GM18873 (cell line): ENCODE data around the gene AK5.

Experiments
- ATAC-seq: cut with Tn5 transposase; IDR thresholded peaks from one replicate; pipeline ENCODE4 v1.9.1; 2021; ENCODE audit warnings: mild to moderate bottlenecking, moderate library complexity, moderate number of reproducible peaks; ENCODE audit not compliant: unreplicated experiment, low FRiP score

The AK5 gene

GRCh38 chr1:77348549-77348948, 66.7 kb downstream of the AK5 start:
- no peak for ATAC-seq

DNA sequence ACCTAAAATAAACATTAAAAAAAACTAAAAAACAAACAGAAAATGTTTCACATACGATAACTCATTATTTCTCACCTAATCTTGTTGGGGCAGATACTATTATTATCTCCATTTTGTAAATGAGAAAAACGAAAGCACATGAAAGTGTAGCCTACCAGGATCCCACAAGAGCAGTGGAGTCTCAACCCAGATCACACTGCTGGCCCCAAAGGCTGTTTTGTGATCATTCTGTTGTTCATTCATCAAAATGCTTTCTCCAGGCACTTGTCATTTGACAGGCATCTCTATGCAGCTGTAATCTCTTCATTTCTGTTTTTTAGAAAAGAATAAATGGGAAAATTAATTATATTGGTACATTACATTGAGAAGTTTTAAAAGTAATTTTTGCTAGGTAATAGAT, 67.5 kb downstream of the AK5 start:
- no peak for ATAC-seq

DNA sequence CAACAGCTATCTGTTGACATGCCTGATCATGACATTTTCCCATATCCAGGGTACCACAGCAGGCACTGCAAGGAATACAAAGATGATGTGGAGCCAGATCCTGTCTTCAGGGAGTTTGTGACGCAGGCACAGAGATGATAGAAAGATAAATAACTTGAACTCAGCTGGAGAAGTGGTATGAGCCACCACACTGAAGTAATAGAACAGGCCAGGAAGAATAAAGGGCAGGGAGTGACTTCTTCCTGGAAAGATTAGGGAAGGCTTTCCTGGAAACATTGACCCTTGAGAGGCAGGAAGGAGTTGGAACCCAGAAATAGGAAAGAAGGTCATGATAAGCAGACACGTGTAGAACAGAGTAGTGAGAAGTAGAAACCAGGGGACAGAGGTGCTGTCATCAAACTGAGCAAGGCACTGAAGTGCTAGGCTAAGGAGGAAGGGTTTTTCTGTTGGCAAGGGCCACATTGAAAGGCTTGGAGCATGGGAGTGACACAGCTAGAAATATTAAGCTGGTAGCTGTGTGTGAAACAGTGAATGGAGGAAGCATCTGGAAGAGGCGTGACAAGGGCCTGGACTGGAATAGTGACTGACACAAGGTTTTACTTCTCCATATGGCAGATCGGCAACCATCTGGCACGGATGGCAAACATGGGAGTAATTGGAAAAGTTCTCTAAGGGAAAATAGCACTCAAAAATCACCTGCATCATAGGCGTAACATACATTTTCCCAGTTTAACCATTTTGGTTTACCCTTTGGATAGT, 68.4 kb downstream of the AK5 start:
- ATAC-seq: no peak

GRCh38 chr1:77354536-77354935, 72.7 kb downstream of the AK5 start:
- ATAC-seq: no peak

DNA sequence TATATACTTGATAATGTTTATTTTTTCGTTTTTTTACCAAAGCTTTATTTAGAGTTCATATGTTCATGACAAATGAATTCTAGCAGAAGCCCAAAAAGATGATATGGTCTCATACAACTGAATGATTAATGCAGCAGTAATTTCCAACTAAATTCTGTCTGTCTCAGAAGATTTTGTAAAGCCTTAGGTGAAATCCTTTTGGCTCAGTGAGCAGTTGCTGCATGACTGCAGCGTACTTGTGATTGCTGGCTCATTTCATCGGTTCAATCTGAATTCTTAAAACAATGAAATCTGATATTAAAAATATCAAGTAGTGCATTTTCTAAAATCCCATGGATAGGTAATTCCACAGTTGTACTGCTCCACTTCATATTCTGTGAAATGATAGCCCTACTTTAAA, 73.2 kb downstream of the AK5 start:
- ATAC-seq: no peak

- no peak for ATAC-seq
Measured at GRCh38 chr1:77356136-77356535, 74.3 kb downstream of the AK5 start.

DNA sequence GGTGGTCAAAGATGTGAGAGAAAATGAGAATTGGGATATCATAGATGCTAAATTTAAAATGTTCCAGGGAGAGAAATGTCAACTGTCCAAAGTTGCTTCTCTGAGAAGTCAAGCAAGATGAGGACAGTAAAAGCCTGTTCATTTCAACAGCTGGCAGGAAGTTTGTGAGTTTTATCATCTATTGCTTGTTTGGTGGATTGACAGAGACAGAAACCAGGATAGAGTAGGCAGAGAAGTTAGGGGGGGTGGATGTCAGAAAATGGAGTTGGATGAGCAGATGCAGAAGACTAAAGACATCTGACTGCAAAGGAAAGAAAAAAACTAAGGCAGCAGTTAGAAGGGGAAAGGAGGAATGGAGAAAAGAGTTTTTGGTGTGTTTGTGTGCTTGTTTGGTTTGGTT, 78.4 kb downstream of the AK5 start:
- ATAC-seq: no peak

DNA sequence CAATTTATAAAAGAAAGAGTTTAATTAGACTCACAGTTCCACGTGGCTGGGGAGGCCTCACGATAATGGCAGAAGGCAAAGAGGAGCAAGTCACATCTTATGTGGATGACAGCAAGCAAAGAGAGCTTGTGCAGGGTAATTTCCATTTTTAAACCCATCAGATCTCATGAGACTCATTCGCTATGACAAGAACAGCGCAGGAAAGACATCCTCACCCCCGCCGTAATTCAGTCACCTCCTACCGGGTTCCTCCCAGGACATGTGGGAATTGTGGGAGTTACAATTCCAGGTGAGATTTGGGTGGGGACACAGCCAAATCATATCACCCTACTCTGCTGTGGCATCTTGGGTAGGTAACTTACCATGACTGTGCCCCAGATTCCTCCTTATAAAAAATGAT, 79.8 kb downstream of the AK5 start:
- ATAC-seq: no peak

GRCh38 chr1:77370161-77370560, 88.3 kb downstream of the AK5 start:
- no peak for ATAC-seq

DNA sequence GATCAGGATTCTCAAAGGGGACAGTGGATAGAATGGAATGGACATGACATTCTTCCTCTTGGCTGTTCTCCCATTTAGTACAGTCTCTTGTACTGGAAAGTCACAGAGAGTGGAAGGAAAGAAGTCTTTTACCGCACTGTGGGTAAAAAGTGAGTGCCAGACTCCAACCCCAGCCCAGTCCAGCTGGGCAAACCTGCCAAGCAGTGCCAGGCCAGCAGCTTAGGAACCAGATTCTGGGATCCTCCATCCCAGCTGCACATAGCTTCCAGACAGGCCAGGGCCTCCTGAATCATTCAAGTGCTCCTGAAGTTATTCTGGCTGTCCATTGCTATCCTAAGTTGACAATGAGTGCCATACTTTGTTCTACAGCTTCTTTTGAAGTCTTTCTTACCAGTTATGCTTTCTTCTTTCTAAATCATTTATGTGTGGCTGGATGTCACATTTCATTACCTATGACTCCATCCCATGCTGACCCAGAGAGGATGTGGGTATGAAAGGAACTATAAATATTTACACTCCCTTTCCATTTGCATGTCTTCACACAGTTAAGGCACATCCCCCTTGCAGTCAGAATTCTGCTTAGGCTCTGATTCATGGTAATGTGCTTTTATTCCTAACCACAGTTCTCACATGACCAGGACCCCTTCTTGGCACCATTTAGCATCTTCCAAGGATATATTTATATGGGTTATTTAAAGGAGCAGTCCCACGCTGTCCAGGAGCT, 88.9 kb downstream of the AK5 start:
- no peak for ATAC-seq

- ATAC-seq: no peak
Measured at GRCh38 chr1:77371396-77371795, 89.6 kb downstream of the AK5 start.

DNA sequence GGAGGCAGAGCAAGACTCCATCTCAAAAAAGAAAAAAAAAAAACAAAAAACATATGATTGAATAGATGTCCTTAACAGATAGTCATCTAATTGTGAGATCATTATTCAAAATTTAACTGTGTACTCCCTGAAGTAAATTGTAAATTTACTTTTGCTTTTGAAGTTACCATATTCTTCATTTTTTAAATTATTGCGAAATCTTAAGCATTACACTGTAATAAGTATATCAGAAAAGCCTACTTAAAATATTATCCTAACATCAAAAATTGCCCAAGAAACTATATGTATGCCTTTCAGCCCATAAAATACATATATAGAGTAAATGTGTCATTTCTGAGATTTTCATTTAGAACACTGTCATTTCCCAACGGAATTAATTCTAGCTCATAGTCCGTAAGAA, 91.9 kb downstream of the AK5 start:
- ATAC-seq: no peak

DNA sequence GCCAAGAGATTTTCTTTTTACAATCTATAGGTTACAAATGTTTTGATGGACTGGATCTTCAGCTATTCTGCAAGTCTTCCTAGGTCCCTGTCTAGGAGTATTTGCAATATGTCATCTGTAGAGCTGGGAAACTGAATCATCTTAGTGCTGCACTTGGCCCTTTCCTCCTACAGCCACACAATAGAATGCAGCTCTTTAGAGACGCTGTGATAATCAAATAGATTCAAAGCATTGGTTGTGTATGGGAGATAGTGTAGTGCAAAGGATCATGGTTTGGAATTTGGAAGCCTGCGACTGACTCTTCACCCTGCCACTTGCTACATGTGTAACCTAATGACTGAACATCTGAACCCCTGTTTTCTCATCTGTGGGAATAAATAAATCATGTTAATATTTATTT, 93.7 kb downstream of the AK5 start:
- no peak for ATAC-seq

GRCh38 chr1:77375990-77376389, 94.2 kb downstream of the AK5 start:
- ATAC-seq: no peak

GRCh38 chr1:77378723-77379535, 97.1 kb downstream of the AK5 start:
- no peak for ATAC-seq

- no peak for ATAC-seq
Measured at GRCh38 chr1:77382366-77382765, 100.5 kb downstream of the AK5 start.

DNA sequence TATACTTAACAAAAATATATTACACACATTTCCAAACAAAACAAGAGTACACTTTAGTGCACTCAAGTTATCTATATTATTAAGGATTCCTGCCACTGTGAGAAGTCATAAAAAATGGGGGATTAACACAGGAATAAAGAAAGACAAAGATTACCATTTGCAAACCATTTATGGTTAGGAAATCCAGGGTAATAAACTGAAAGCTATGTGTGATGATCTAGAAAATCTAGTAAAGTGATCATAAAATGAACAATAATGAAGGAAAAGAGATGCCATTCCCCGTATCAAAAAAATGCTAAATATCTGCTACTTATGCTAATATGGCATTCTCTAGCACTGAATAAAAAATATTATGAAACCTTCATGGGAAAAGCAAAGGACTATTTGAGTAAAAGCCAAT, 101.4 kb downstream of the AK5 start:
- ATAC-seq: no peak

GRCh38 chr1:77385551-77385950, 103.7 kb downstream of the AK5 start:
- no peak for ATAC-seq

DNA sequence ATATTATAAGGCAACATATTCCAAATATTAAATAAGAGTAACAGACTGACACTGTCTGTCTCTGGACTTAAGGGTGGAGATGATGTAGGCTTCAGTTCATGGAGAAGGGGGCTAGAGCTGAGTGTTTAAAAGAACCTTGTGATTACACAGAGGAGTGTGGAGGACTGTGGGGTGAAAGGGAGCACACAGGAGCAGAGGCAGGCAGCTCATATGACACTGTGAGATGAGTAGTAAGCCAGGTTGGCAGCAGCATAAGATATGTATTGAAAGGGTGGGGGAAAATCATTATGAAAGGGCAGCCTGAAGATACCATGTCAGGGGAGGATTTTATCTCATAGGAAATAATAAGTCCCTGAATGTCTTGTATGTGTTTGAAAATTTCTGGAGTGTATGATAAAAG, 104.5 kb downstream of the AK5 start:
- ATAC-seq: no peak

- no peak for ATAC-seq
Measured at GRCh38 chr1:77387553-77387952, 105.7 kb downstream of the AK5 start.

- no peak for ATAC-seq
Measured at GRCh38 chr1:77388661-77389060, 106.8 kb downstream of the AK5 start.
